GM19023 (cell line): ENCODE measurements around the gene KDM2A.
"Not testable (repeated sequence)": the region's sequence is repeated elsewhere in the genome, so short reads cannot be mapped to it uniquely, and the experiment has no call there.

Experiments used
- ATAC-seq: cut with Tn5 transposase; IDR thresholded peaks from one replicate; pipeline ENCODE4 v1.9.1; 2021; ENCODE audit warnings: mild to moderate bottlenecking, moderate library complexity; ENCODE audit not compliant: unreplicated experiment

KDM2A gene

GRCh38 chr11:67256477-67257135 lies 137.5 kb downstream of the KDM2A start:
- ATAC-seq = no peak

- ATAC-seq = no peak
Observed at GRCh38 chr11:67260406-67260805, 141.3 kb downstream of the KDM2A start.

GRCh38 chr11:67260885-67261639 lies 142.0 kb downstream of the KDM2A start:
- not testable (repeated sequence) for ATAC-seq

GRCh38 chr11:67261640-67261945 lies 142.5 kb downstream of the KDM2A start:
- ATAC-seq = no peak

GRCh38 chr11:67261946-67262681 lies 143.1 kb downstream of the KDM2A start:
- ATAC-seq = no peak

- no peak for ATAC-seq
Observed at GRCh38 chr11:67262731-67263675, 143.9 kb downstream of the KDM2A start.

- no peak for ATAC-seq
Observed at GRCh38 chr11:67264260-67264659, 145.2 kb downstream of the KDM2A start.

- no peak for ATAC-seq
Observed at GRCh38 chr11:67264877-67265632, 146.0 kb downstream of the KDM2A start.

- no peak for ATAC-seq
Observed at GRCh38 chr11:67265633-67266448, 146.8 kb downstream of the KDM2A start.

- ATAC-seq = no peak
Observed at GRCh38 chr11:67266449-67267187, 147.6 kb downstream of the KDM2A start, which contains the start of gene GRK2. Gene GRK2 (plus strand): TSS chr11:67266473. CDS start chr11:67266700, 227 bp downstream.

GRCh38 chr11:67267188-67268080 lies 148.4 kb downstream of the KDM2A start:
- no peak for ATAC-seq

GRCh38 chr11:67268081-67268961 lies 149.3 kb downstream of the KDM2A start:
- ATAC-seq = peak; percentile 43

- ATAC-seq = no peak
Observed at GRCh38 chr11:67268962-67269268, 149.9 kb downstream of the KDM2A start.

GRCh38 chr11:67269401-67270255 lies 150.6 kb downstream of the KDM2A start:
- ATAC-seq = no peak

GRCh38 chr11:67270256-67271204 lies 151.5 kb downstream of the KDM2A start:
- ATAC-seq = no peak
